Right ventricle myocardium superior (tissue), 1 donor: Measurements from ENCODE around the gene TARS1. TPM values are rescaled to one million over a fixed set of nuclear protein-coding genes. Genes with fewer than 3 reads are reported as not detected.
"Not testable (repeated sequence)": the region's sequence is repeated elsewhere in the genome, so short reads cannot be mapped to it uniquely, and the experiment has no call there.

Experiments
- ATAC-seq: fragments of 200-7000 bp; cut with Tn5 transposase; one replicate; pipeline ENCODE4 v1.9.1; 2020; ENCODE audit warnings: mild to moderate bottlenecking; ENCODE audit not compliant: poor library complexity
- DNase-seq: peaks from one replicate; pipeline ENCODE4 v3.0.0-alpha.2; 2020
- intact Hi-C: fragments of 100-400 bp; cut with DNase I; formaldehyde crosslinking; loops from one replicate; pipeline ENCODE4 v1.11.2; 2022
- total RNA-seq: library from RNA; stranded (reverse); fragmentation: NEBNext Ultra II Directional; extraction: Animal tissue kit (Norgen Biotek cat#: 25700); gene quantifications from one replicate; pipeline ENCODE4 v1.2.1, GENCODE V29; 2021
- donor health status: DM: no; HTN: yes; CAD: no; lungs with severe emphysema.

TARS1 gene
- total RNA-seq, 1 donor from 2014 or later: 63.4 TPM

DNA sequence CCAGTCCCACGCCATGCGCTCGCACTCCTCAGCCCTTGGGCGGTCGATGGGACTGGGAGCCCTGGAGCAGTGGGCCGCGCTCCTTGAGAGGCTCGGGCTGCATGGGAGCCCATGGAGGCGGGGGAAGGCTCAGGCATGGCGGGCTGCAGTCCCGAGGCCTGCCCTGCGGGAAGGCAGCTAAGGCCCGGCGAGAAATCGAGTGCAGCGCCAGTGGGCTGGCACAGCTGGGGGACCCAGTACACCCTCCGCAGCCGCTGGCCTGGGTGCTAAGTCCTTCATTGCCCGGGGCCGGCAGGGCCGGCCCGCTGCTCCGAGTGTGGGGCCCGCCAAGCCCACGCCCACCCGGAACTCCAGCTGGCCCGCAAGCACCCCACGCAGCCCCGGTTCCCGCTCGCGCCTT is 74.6 kb downstream of the TARS1 start:
- ATAC-seq, intact Hi-C loops, DNase-seq: not testable (repeated sequence)

- ATAC-seq: no peak
- no peak for DNase-seq
- intact Hi-C loops: no loop called here
Observed at GRCh38 chr5:33516421-33516820, 75.7 kb downstream of the TARS1 start.
